WTC11 (cell line): ENCODE measurements around the gene IQCE. TPM values are rescaled to one million over a fixed set of nuclear protein-coding genes. Genes with fewer than 3 reads are reported as not detected.

Experiments used
- ATAC-seq: fragments of 200-7000 bp; cut with Tn5 transposase; 2 replicates; pipeline ENCODE4 v1.10.0; 2021; ENCODE audit warnings: mild to moderate bottlenecking, moderate library complexity
- CTCF ChIA-PET: fragments of 300-600 bp; sonication (Branson Sonifier 250); formaldehyde crosslinking; loops from one replicate; lab custom pipeline; 2021; ENCODE audit warnings: antibody characterized with exemption; lab: Charles Lee
- POLR2A ChIA-PET: fragments of 350-600 bp; sonication (Branson Sonifier 250); formaldehyde crosslinking; loops from one replicate; lab custom pipeline; 2021; ENCODE audit warnings: antibody characterized with exemption; lab: Charles Lee
- DNase-seq: peaks from one replicate; pipeline ENCODE4 v3.0.0; 2021; ENCODE audit warnings: low spot score
- H3K27ac Mint-ChIP-seq: 2 replicates; pipeline ENCODE4 v1.8.0; 2021; ENCODE audit warnings: mixed read lengths
- H3K27me3 Mint-ChIP-seq: 2 replicates; pipeline ENCODE4 v1.8.0; 2021; ENCODE audit warnings: low read depth, mild to moderate bottlenecking, moderate library complexity, mixed read lengths
- H3K36me3 Mint-ChIP-seq: 2 replicates; pipeline ENCODE4 v1.8.0; 2021; ENCODE audit warnings: mixed read lengths
- H3K4me1 Mint-ChIP-seq: 2 replicates; pipeline ENCODE4 v1.8.0; 2022; ENCODE audit warnings: mixed read lengths
- H3K4me3 Mint-ChIP-seq: 2 replicates; pipeline ENCODE4 v1.8.0; 2021; ENCODE audit warnings: mild to moderate bottlenecking, moderate library complexity, mixed read lengths
- H3K9me3 Mint-ChIP-seq: 2 replicates; pipeline ENCODE4 v1.8.0; 2021; ENCODE audit warnings: mixed read lengths
- ATF6 ChIP-seq: sonication (generic); formaldehyde crosslinking; IDR thresholded peaks from 2 replicates; pipeline ENCODE4 v1.8.1; 2023; ENCODE audit warnings: mild to moderate bottlenecking, missing genetic modification reagents
- E2F5 ChIP-seq: sonication (generic); formaldehyde crosslinking; IDR thresholded peaks from 2 replicates; pipeline ENCODE4 v1.8.1; 2022; ENCODE audit warnings: mild to moderate bottlenecking, moderate library complexity, missing genetic modification reagents
- ERG ChIP-seq: fragments of 250-450 bp; sonication (Bioruptor Pico); IDR thresholded peaks from 2 replicates; pipeline ENCODE4 v1.8.0; 2021; ENCODE audit warnings: mild to moderate bottlenecking
- FOXK1 ChIP-seq: sonication (generic); formaldehyde crosslinking; IDR thresholded peaks from 2 replicates; pipeline ENCODE4 v1.8.0; 2022; ENCODE audit warnings: mild to moderate bottlenecking, moderate library complexity, missing genetic modification reagents
- GTF2I ChIP-seq: fragments of 250-450 bp; sonication (Bioruptor Pico); conservative IDR thresholded peaks from 2 replicates; pipeline ENCODE4 v1.4.0; 2021; ENCODE audit warnings: mild to moderate bottlenecking
- MXD4 ChIP-seq: fragments of 250-450 bp; sonication (Bioruptor Pico); IDR thresholded peaks from 2 replicates; pipeline ENCODE4 v1.8.0; 2021; ENCODE audit warnings: mild to moderate bottlenecking, moderate library complexity, borderline replicate concordance
- OVOL2 ChIP-seq: fragments of 250-450 bp; sonication (Bioruptor Pico); IDR thresholded peaks from 2 replicates; pipeline ENCODE4 v1.9.0; 2021; ENCODE audit warnings: mild to moderate bottlenecking, borderline replicate concordance
- PRDM15 ChIP-seq: sonication (generic); formaldehyde crosslinking; IDR thresholded peaks from 2 replicates; pipeline ENCODE4 v1.8.0; 2022; ENCODE audit warnings: missing genetic modification reagents
- RELA ChIP-seq: sonication (generic); formaldehyde crosslinking; IDR thresholded peaks from 2 replicates; pipeline ENCODE4 v1.8.1; 2022; ENCODE audit warnings: missing genetic modification reagents, mild to moderate bottlenecking, borderline replicate concordance
- SOX15 ChIP-seq: fragments of 250-450 bp; sonication (Bioruptor Pico); IDR thresholded peaks from 2 replicates; pipeline ENCODE4 v1.9.0; 2021; ENCODE audit warnings: mild to moderate bottlenecking
- SP1 ChIP-seq: sonication (generic); formaldehyde crosslinking; conservative IDR thresholded peaks from 2 replicates; pipeline ENCODE4 v1.8.1; 2022; ENCODE audit warnings: missing genetic modification reagents
- TEAD1 ChIP-seq: sonication (generic); formaldehyde crosslinking; IDR thresholded peaks from 2 replicates; pipeline ENCODE4 v1.8.0; 2022; ENCODE audit warnings: mild to moderate bottlenecking, missing genetic modification reagents
- ZMAT4 ChIP-seq: fragments of 250-450 bp; sonication (Bioruptor Pico); IDR thresholded peaks from 2 replicates; pipeline ENCODE4 v1.9.0; 2021; ENCODE audit warnings: mild to moderate bottlenecking
- ZNF423 ChIP-seq: fragments of 250-450 bp; sonication (Bioruptor Pico); IDR thresholded peaks from 2 replicates; pipeline ENCODE4 v2.1.2; 2022; ENCODE audit warnings: mild to moderate bottlenecking, moderate library complexity
- ZNF425 ChIP-seq: fragments of 250-450 bp; sonication (Bioruptor Pico); conservative IDR thresholded peaks from 2 replicates; pipeline ENCODE4 v1.9.0; 2021; ENCODE audit warnings: mild to moderate bottlenecking
- ZSCAN18 ChIP-seq: fragments of 250-450 bp; sonication (Bioruptor Pico); IDR thresholded peaks from 2 replicates; pipeline ENCODE4 v2.1.2; 2022; ENCODE audit warnings: mild to moderate bottlenecking, moderate library complexity
- total RNA-seq: library from RNA; stranded (reverse); gene quantifications from 3 replicates; pipeline ENCODE4 v1.2.3, GENCODE V29; 2021

The IQCE gene
- total RNA-seq, 1 experiment from 2014 or later = 4.4 TPM

- CTCF ChIA-PET = interaction anchor here (0.5 to 2.4 kb wide), 7 partner anchors 11 to 162 kb away, joined by 3 to 26 read pairs (median 5); partner anchors contain the start of gene TTYH3
Observed at GRCh38 chr7:2568521-2569223, 9.9 kb downstream of the IQCE start.

More at GRCh38 chr7:2568521-2569223, 9.9 kb downstream of the IQCE start:
- no peak overlapping the region for H3K27ac Mint-ChIP-seq
- peaks cover 9% of the 10 kb centered on the region for H3K4me1 Mint-ChIP-seq
- TF ChIP-seq TEAD1 (CRISPR knock-in tag) = no peak
- TF ChIP-seq ZSCAN18 = no peak
- no peak for TF ChIP-seq ZNF423 (CRISPR knock-in tag)
- TF ChIP-seq RELA = no peak
- TF ChIP-seq ERG = no peak
- TF ChIP-seq OVOL2 = no peak
- no peak for TF ChIP-seq MXD4
- TF ChIP-seq ZMAT4 (CRISPR knock-in tag) = no peak
- no peak for TF ChIP-seq ATF6 (CRISPR knock-in tag)
- no peak for TF ChIP-seq PRDM15
- no peak for TF ChIP-seq ZNF425
- TF ChIP-seq SP1 (CRISPR knock-in tag) = no peak
- no peak for TF ChIP-seq FOXK1
- TF ChIP-seq E2F5 (CRISPR knock-in tag) = no peak
- no peak for TF ChIP-seq SOX15 (CRISPR knock-in tag)
- no peak for TF ChIP-seq GTF2I (CRISPR knock-in tag)
- POLR2A ChIA-PET = no interaction called here
- no peak overlapping the region for H3K4me3 Mint-ChIP-seq
- no peaks in the 10 kb centered on the region for H3K36me3 Mint-ChIP-seq
- no peaks in the 10 kb centered on the region for H3K9me3 Mint-ChIP-seq
- ATAC-seq = no peak
- H3K27me3 Mint-ChIP-seq = no peaks in the 10 kb centered on the region
- DNase-seq = no peak
